GM18508 (cell line): ENCODE data around the gene GJD3.

Experiments
- ATAC-seq: cut with Tn5 transposase; IDR thresholded peaks from one replicate; pipeline ENCODE4 v1.9.1; 2021; ENCODE audit warnings: moderate number of reproducible peaks; ENCODE audit not compliant: insufficient read depth, unreplicated experiment

The GJD3 gene

DNA sequence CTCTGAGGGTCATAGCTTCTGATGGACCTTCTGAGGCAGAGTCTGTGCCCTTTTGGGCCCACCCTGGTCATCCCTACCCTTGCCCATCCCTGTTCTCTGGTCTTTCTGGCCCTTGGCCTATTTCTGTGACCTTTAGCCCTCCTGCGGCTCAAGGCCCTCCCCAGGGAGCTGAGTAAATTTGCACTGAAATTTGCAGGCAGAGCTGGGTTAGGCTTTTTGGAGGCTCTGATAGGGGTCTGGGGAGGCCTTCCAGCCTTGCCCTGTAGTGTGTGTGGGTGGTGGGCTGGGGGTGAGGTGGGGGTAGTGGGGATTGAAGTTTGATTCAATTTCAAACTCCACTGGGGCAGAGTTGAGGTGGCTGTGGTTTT lies 37.7 kb downstream of the GJD3 start:
- no peak for ATAC-seq

- ATAC-seq = no peak
Measured at GRCh38 chr17:40326014-40326831, 38.3 kb downstream of the GJD3 start.

DNA sequence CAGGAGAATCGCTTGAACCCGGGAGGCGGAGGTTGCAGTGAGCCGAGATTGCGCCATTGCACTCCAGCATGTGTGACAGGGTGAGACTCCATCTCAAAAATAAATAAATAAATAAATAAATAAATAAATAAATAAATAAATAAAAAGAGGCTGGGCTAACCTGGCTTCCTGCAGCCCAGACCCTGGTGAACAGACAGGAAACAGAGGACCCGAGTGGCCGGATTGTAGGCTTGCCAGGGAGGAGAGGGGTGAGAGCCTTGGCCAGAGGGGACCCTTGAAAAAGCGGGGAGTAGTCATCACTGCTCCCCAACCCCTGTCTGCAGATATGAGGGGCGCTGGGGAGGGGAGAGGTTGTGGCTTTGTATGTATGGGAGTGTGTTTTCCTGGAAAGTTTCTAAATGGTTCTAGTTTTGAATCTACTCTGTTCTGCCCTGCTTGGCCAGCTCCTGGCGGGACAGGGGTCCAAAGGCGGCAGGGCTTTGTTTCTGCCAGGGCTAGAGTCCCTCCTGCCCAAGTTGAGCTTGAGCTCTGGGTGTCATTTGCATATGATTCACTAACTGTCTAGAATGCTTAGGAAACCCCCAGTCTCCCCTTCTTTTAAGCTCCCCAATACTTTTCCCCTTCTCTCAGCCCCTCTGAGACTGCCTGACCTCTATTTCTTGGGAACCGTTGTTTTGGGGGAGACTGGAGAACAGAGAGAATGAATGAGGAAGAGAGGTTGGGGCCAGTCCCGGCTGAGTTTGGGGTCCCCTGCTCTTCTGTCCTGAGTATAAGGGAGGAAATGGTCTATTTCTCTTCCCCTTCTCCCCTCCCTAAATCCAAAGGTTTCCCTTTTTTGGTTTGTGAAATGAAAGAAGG lies 39.2 kb downstream of the GJD3 start:
- ATAC-seq = no peak

GRCh38 chr17:40323391-40324381 lies 40.9 kb downstream of the GJD3 start:
- no peak for ATAC-seq

DNA sequence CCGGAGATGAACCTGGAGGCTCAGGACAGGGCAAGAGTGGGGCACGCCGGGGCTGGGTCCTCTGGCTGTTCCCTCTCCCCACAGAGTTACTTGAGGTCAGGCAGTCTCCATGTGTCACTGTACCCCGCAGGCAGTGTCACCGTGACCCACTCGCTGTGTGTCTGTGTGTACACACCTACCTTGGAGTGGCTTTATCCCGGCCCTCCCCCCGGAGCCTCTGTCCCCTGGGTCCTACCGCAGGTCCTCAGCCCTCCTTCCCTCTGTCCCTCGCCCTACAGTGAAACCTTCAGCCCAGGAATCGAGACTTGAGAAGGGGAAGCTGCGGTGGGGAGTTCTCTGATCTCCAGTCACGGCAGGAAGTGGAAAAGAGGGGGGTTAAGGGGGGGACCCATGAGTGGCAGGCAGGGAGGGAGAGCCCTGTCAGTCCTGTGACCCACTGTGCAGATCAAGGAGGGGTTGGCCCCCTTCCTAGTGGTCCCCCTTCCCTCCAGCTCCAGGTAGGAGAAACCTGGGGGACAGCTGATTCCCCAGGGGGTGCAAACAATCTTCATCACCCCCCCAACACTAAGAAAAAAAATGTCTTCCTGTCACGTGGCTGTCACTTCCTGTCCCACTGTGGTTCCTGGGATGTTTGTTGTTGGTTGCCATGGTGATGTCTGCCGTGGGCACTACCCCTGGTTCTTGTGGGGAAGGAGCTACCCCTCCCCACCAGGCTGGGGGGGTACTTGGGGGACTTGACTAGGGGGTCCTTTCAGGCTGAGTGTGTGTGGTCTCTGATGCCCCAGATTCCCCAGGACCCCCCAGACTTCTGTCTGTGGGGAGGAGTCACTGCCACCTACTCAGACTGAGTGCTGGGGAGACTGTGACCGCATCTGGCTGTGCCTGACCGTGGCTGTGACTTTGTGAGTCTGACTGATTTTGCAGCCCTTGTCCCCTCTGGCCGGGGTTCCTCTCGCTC lies 41.9 kb downstream of the GJD3 start:
- no peak for ATAC-seq

GRCh38 chr17:40321961-40322357 lies 42.6 kb downstream of the GJD3 start:
- ATAC-seq = no peak

DNA sequence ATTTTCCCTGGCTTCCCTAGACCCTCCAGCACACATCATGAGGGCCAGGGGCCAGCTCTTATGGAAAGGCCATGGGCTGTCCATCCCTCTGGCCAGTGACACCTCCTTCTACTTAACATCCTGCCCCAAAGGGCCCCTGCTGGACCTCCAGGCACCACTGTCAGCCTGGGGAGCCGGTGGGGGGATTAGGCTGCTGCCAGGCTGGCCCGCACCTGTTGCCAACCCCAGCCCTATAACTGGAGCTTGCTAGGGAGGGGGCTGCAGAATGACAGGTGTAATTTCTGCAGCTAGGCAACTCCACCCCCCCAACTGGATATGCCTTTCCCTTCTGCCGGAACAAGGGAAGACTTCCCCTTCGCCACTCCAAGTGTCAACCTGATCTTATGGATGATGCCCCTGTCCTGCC lies 43.0 kb downstream of the GJD3 start:
- ATAC-seq = no peak

- ATAC-seq = no peak
Measured at GRCh38 chr17:40320756-40321523, 43.6 kb downstream of the GJD3 start.

GRCh38 chr17:40319651-40320540 lies 44.6 kb downstream of the GJD3 start:
- ATAC-seq = no peak

- no peak for ATAC-seq
Measured at GRCh38 chr17:40318830-40319391, 45.6 kb downstream of the GJD3 start.

DNA sequence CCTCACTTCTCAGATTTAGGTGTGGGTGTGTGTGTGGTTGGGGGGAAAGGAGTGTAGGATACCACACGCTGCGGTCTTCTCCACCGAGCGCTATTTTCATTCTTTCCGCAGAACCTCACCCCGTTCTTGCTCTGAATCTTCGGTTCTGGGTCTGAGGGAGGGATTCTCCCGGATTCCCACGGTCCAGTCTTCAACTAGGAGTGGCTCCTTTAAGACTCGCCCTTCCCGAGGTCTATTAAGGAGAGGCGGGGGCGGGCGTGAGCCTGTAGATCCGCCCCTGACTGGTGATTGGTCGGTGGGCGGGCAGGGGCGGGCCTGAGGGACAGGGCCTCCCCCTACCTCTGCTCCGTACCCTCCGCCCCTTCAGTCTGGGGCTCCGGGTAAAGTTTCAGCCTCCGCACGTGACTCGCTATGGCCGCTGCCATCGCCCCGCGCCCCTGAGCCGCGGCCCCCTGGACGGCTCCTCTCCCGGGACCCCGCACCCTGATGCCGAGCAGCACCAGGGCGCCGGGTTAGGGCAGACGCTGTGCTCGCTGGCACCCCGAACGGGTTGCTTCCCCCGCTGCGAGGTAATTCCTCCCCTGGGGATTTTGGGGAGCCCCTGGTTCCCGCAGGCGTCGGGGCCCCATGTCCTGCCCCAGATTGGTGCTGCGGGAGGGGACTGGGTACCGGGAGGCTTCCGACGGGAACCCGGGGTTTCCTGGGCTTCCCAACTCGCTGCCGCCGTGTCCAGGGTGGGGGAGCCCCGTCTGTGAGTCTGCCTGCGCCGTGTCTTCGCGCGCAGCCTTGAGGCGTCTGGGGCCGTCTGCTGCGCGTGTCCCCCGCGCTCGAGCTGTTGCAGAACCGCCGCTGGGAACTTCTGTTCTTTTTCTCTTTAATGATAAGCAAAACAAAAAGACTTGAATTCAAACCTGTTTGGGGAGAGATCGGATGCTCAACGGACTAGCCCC lies 46.4 kb downstream of the GJD3 start:
- no peak for ATAC-seq

DNA sequence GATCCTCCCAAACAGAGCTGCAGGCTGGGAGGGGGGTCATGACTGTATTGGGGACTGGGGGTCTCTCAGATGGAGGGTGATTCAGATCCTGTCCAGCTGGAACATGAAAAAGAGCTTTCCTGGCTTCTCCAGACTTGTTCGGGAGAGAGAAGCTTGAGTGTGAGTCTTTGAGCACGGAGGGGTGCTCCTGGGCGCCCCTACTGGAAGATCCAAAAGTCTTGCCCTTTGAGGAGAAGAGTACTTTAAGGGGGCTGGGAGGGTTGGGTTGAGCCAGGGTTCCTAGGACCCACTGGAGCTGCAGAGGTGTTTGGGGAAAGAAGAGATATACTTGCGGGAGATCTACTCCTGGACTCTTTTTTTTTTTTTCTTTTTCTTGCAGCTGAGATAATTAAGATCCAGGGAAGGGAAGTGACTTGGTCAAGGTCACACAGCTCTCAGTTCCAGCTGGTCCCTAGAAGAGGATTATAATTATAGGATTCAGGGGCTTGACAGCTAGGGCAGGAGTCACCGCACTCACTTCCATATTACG lies 47.1 kb downstream of the GJD3 start:
- ATAC-seq = no peak

- no peak for ATAC-seq
Measured at GRCh38 chr17:40316571-40317344, 47.8 kb downstream of the GJD3 start.

DNA sequence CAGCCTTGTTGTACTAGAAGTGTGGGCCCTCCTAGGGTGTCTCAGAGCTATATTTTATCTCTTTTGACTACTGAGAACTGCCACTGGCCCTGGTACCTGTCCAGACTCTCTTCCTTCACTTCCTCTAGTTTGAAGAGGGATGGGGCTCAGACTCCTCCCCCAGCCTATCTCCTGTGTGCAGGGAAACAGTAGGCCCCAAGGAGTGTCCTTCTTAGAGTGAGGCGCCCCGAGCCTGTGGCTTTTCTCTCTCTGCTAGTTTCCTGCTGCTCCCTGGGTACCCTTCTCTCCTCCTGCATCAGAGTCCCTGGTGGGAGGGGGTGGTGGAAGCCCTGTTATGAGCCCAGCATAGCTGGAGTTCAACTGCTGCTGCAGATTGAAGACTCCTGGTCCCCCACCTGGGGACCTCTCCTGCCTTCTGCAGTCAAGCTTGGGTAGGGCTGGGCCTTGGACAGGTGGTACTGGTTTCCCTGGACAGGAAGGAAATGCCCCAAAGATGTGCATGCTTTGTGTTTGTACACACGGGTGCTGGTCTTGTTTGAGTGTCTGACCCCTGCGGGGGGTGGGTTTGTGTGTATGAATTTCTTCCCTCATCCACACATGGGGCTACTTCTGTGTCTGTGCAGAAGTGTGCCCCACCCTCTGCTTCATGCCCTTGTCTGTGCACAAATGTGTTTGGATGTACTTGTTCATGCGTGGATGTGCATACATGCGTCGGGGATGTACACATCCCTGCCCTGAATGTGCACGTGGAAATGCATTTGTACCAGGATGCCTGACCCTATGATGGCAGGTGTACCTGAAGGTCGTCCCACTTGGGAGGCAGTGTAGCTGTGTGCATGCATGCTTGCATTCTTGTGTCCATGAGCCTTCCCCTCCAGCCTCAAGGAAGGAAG lies 48.6 kb downstream of the GJD3 start:
- ATAC-seq = no peak
